ENCODE results near the gene MYO9A.

Gene MYO9A

GRCh38 chr15:72118017-72118978, at the start of gene MYO9A, which contains the start of gene SENP8:
Gene MYO9A, minus strand, starts transcription at chr15:72118150. Its CDS starts 71,587 bp downstream, at chr15:72046563.
Gene SENP8, plus strand, starts transcription at chr15:72118403. Its CDS starts 21,221 bp downstream, at chr15:72139624.
- peak; percentile 99 for DNase-seq

GRCh38 chr15:72167445-72167844, 49.5 kb upstream of the MYO9A start:
- DNase-seq: no peak

- DNase-seq: no peak
Observed at GRCh38 chr15:72166716-72167417, 48.9 kb upstream of the MYO9A start.

- no peak for DNase-seq
Observed at GRCh38 chr15:72163719-72164118, 45.8 kb upstream of the MYO9A start.

DNA sequence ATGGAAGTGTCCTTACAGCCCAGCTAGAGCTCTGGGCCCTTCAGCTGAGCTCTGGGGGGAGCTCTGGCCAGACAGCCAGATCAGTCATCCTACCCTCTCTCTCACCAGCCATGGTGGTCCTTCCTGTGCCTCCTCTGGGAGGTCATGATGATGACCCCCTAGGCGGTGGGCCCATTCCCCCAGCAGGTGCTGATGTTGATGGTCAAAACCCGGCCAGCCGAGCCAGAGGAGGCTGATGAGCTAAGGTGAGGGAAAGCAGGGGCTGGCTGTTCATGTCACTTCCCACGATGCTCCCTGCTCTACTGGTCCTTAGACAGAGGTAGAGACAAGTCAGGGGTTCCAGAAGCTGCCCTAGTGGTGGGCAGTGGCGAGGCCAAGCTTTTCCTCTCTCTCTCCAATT, 44.6 kb upstream of the MYO9A start:
- DNase-seq: no peak

DNA sequence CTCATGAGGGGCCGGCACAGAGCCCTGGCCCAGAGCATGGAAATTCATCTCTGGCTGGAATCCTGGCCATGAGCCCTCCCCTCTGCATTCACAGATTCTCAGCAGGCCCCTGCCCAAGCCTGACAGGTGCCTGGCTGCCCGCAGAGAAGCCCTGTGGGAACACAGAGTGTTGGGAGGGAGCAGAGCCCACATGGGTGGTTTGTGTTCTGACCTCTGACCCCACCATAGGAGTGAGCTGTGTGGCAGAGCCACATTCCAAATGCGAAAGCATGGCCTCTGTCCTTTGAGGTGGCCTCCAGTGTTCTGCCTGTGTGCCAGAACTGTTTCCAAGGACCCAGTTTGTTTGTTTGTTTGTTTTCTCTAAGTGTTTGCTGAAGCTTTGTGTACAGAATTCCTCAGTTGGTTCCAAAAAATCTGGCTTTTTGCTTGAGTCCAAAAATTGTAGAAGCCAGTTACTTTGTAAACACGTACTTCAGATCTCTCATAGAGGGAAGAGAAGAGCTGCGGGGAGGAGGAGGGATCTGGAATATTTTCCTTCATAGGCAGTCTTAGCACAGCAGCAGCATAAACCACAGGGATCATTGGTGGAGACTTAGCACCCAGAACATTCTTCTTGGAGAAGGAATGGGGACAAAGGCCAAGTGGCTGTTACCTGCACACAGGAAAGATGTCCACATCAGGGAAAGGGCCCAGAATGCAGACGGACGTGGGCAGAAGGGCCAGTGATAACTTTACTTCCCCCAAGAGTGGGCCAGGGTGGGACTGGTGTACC, 43.6 kb upstream of the MYO9A start:
- DNase-seq: no peak

DNA sequence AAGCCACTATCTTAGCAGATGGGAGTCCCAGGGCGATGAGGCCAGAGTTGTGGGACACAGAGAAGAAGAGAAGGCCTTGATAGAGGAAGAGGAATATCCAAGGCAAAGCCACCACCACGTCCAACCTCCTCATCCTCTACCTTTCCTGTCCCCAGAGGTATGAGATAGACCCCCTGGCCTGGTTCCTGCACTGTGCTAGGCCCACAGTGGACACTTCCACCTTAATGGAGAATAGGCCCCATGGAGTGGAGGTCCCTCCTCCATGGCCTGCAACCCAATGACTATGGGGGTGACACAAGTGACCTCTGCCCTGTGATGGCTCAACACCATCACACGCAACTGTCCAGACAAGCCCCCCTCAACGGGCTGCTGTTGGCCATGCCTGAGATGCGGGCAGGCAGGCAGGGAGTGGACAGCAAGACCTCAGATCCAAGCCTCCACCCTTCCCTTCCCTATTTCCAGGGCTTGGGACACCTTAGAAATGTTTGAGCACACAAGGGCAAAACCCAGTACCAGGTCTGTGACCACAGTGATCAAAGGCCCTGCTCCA, 42.8 kb upstream of the MYO9A start:
- DNase-seq: no peak

GRCh38 chr15:72156928-72157327, 39.0 kb upstream of the MYO9A start:
- DNase-seq: no peak

GRCh38 chr15:72155635-72156616, 38.0 kb upstream of the MYO9A start:
- peak; percentile 85 for DNase-seq

GRCh38 chr15:72155003-72155621, 37.2 kb upstream of the MYO9A start:
- DNase-seq: no peak

- no peak for DNase-seq
Observed at GRCh38 chr15:72154316-72154715, 36.4 kb upstream of the MYO9A start.

DNA sequence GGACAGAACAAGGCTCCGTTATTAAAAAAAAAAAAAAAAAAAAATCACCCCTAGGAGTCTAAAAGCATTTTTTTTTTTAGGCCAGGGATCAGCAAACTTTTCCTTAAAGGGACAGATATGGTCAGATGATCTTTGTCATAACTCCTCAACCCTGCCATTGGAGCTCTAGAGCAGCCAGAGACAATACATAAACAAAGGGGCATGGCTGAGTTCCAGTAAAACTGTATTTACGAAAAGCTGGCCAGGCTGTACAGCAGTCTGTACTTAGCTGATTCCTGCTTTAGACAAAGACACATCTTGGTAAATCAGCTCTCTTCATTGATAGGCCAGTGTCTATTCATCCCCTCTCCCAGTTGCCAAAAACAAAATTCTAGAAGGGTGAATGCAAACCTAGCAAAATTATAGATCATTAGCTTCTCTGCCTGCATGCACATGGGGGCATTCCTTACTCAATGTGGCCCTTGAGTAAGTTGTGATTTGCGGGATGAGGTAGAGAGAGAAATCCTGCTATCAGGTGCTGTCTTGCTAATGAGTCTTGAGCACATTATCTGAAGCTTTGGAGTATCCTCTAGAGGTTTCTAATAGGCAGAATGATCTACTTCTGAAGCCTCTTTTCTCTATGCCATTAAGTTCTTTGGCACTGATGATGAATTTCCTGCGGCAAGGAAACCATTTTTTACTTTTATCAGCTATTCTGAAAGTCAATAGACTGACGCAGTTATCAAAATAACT, 35.5 kb upstream of the MYO9A start:
- no peak for DNase-seq

DNA sequence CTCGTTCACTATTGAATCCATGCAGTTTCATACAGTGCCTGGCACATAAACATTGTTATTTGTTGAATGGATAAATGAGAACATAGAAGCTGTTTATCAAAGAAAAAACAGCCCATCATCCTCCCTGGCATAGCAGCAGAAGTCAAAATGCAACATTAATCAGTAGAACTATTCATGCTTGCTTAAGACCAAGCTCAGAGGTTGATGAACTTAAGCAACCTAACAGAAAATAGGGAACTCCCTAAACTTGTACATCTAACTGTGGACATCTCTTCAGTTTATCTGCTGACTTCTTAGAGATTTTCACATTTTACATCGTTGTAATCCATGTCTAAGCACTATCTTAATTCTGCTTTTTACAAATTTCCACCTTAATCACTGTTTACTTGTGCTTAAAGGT, 29.5 kb upstream of the MYO9A start:
- no peak for DNase-seq

- DNase-seq: no peak
Observed at GRCh38 chr15:72146934-72147333, 29.0 kb upstream of the MYO9A start.

DNA sequence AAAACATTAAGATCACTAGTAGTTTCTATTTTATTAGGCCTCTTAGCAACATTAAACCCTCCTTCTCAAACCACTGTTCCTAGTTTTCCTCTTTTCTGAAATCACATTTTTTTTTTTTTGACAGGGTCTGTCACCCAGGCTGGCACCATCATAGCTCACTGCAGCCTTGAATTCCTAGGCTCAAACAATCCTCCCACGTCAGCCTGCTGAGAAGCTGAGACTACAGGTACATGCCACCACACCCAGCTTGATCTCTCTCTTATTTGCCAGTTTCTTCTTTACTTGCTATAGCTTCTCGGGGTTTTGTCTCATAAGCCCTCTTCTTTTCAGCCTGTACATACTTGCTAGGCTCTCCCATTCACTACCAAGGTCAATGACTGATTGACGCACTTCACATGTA, 28.3 kb upstream of the MYO9A start:
- no peak for DNase-seq

DNA sequence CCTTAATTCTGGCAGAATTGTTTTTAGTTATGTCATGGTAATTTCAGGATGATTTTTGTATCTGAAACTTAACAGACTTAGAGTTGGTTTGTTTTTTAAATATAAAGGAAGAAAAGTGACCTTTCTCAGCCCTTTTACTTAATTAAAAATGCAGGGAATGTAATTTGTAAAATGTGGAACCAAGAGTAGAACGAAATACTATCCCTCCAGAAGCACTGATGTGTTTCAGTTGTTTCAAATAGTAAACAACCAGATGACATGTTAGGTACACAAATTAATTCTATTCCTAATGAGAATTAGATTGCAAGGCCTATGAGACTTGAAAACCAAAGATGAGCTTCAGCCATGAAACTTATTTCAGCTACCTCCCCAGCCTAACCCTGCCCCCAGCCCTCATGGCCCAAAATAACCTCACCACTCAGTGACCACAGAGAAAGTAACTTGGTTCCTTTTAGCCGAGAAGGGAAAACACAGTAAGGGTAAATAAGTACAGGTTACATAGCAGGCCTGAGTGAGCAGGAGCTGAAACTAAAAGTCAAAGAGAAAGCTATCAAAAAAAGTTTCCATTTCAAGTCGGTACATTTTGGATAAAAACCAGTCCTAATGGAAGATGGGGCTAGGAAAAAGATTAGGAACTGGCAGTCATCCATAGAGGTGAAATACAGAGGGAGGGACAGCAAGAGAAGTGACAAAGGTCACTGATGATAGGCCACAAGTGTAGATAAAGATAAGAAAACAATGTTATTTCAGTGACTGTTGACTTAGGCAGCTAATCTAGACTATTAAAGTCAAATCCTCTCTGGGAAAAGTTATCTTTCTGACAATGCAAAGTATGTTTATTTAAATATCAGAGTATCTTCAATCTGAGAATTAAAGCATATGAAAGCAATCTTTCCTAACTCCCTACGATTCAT, 23.5 kb upstream of the MYO9A start:
- no peak for DNase-seq

DNA sequence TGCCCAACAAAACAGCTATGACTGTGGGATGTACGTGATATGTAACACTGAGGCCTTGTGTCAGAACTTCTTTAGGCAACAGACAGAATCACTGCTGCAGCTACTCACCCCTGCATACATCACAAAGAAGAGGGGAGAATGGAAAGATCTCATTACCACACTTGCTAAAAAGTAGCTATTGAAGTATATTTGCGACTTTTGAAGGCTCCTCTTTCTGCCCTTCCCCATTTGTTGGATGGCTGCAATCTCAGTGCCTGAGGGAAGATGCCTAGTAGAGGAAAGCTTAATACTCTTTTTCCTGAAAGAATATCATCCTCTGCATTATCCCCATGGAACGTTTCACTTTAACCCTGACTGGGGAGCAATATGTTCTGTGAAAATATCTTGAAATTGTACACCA, 22.1 kb upstream of the MYO9A start:
- DNase-seq: no peak

DNA sequence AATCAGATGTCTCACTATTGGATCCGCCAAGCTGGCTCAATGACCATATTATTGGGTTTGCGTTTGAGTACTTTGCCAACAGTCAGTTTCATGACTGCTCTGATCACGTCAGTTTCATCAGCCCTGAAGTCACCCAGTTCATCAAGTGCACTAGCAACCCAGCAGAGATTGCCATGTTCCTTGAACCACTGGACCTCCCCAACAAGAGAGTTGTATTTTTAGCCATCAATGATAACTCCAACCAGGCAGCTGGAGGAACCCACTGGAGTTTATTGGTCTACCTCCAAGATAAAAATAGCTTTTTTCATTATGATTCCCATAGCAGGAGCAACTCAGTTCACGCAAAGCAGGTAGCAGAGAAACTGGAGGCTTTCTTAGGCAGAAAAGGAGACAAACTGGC, 21.7 kb upstream of the MYO9A start:
- DNase-seq: no peak
